A673 (cell line): Measurements from ENCODE around the gene PPP1R37. TPM values are rescaled to one million over a fixed set of nuclear protein-coding genes. Genes with fewer than 3 reads are reported as not detected.

Experiments
- BruUV-seq: library from RNA; stranded (reverse); fragments of 400-500 nt; replicated peaks from 2 replicates; lab custom pipeline; 2021; lab: Mats Ljungman, UMichigan
- CTCF ChIA-PET: fragments of 300-600 bp; sonication (Branson Sonifier 250); formaldehyde crosslinking; loops from one replicate; lab custom pipeline; 2022; ENCODE audit warnings: antibody characterized with exemption; lab: Charles Lee
- POLR2A ChIA-PET: fragments of 300-600 bp; sonication (Branson Sonifier 250); formaldehyde crosslinking; loops from one replicate; lab custom pipeline; 2022; ENCODE audit warnings: antibody characterized with exemption; ENCODE audit not compliant: low non-redundant PET; lab: Charles Lee
- DNase-seq: peaks from one replicate; pipeline ENCODE4 v3.0.0-alpha.2; 2015; ENCODE audit warnings: low spot score
- H3K27ac ChIP-seq: fragments of 200-600 bp; sonication (generic); 2 replicates; pipeline ENCODE4 v1.5.1; 2016; ENCODE audit warnings: mixed run types, low read depth, mild to moderate bottlenecking, mixed read lengths, antibody characterized with exemption, low read length; ENCODE audit not compliant: poor library complexity, severe bottlenecking
- H3K27me3 ChIP-seq: fragments of 200-600 bp; sonication (generic); replicated peaks from 2 replicates; pipeline ENCODE4 v1.6.1; 2017; ENCODE audit warnings: mixed run types, low read depth, mild to moderate bottlenecking, mixed read lengths, antibody characterized with exemption, low read length; ENCODE audit not compliant: insufficient read depth, poor library complexity
- H3K36me3 ChIP-seq: fragments of 200-600 bp; sonication (generic); 2 replicates; pipeline ENCODE4 v1.6.1; 2016; ENCODE audit warnings: mixed run types, mild to moderate bottlenecking, mixed read lengths, antibody characterized with exemption, low read length; ENCODE audit not compliant: insufficient read depth, poor library complexity, severe bottlenecking
- H3K4me1 ChIP-seq: fragments of 200-600 bp; sonication (generic); 2 replicates; pipeline ENCODE4 v1.6.1; 2017; ENCODE audit warnings: mixed run types, mild to moderate bottlenecking, mixed read lengths, antibody characterized with exemption, low read length; ENCODE audit not compliant: insufficient read depth, poor library complexity, severe bottlenecking
- H3K4me3 ChIP-seq: fragments of 200-600 bp; sonication (generic); 2 replicates; pipeline ENCODE4 v1.5.1; 2016; ENCODE audit warnings: low read depth, mixed run types, mild to moderate bottlenecking, mixed read lengths, low read length; ENCODE audit not compliant: poor library complexity, severe bottlenecking
- H3K9me3 ChIP-seq: fragments of 200-600 bp; sonication (generic); 2 replicates; pipeline ENCODE4 v1.6.1; 2016; ENCODE audit warnings: mixed run types, low read depth, mild to moderate bottlenecking, mixed read lengths, antibody characterized with exemption, low read length; ENCODE audit not compliant: poor library complexity, severe bottlenecking
- CTCF ChIP-seq: fragments of 300-800, 200-600 bp; sonication (generic); conservative IDR thresholded peaks from 2 replicates; pipeline ENCODE4 v1.5.1; 2017; ENCODE audit warnings: low read depth, mild to moderate bottlenecking, antibody characterized with exemption, low read length, moderate library complexity, mixed read lengths
- EZH2 ChIP-seq: fragments of 200-600 bp; sonication (generic); IDR thresholded peaks from 2 replicates; pipeline ENCODE4 v1.6.1; 2017; ENCODE audit warnings: borderline replicate concordance, low read depth, mild to moderate bottlenecking, mixed read lengths, antibody characterized with exemption, low read length; ENCODE audit not compliant: poor library complexity, severe bottlenecking
- intact Hi-C: fragments of 100-400 bp; cut with micrococcal nuclease; formaldehyde crosslinking; loops from one replicate; pipeline ENCODE4 v1.10.0; 2022; ENCODE audit not compliant: unreplicated experiment
- total RNA-seq: library from RNA; stranded (reverse); gene quantifications from 2 replicates; pipeline ENCODE4 v1.2.3, GENCODE V29; 2021

Gene PPP1R37
- total RNA-seq, 1 experiment from 2014 or later: 34.0 TPM

- Histone ChIP-seq H3K27ac (peak within 1 kb of the TSS; percentile 73), H3K4me3 (peak within 1 kb of the TSS; percentile 77), H3K27me3 (no peaks in the 10 kb centered on the region), H3K4me1 (peaks cover 7% of the 10 kb centered on the region), H3K36me3 (no peaks in the 10 kb centered on the region), H3K9me3 (no peaks in the 10 kb centered on the region)
- ChIA-PET POLR2A (no interaction called here), CTCF (interaction anchor here (0.7 to 1.3 kb wide), 2 partner anchors 71 to 301 kb away, joined by 3 read pairs; no protein-coding TSS in a partner anchor)
- intact Hi-C loops: loop anchor here (1.0 kb wide), 1 partner anchor 25 kb away; no protein-coding TSS in a partner anchor
- TSS peak; percentile 96 for BruUV-seq
- no peak for DNase-seq
- TF ChIP-seq EZH2: no peak
- no peak for TF ChIP-seq CTCF
These were observed 84.9 kb downstream of the PPP1R37 start, which contains the start of gene TRAPPC6A for GRCh38 chr19:45177817-45178261. Gene TRAPPC6A (minus strand): TSS chr19:45178237. CDS start chr19:45178218, 19 bp downstream.

GRCh38 chr19:45178262-45179071 lies 85.5 kb downstream of the PPP1R37 start, which contains the start of gene BLOC1S3:
Gene BLOC1S3 (plus strand): TSS chr19:45178784. CDS start chr19:45179297, 513 bp downstream.
- Histone ChIP-seq H3K36me3 (no peaks in the 10 kb centered on the region), H3K9me3 (no peaks in the 10 kb centered on the region), H3K27ac (peak within 1 kb of the TSS; percentile 73), H3K4me1 (peaks cover 7% of the 10 kb centered on the region), H3K27me3 (no peaks in the 10 kb centered on the region), H3K4me3 (peak within 1 kb of the TSS; percentile 77)
- POLR2A ChIA-PET: interaction anchor here (0.6 kb wide), 1 partner anchor 132 kb away, joined by 20 read pairs; no protein-coding TSS in a partner anchor
- intact Hi-C loops: loop anchor here (1.0 kb wide), 1 partner anchor 25 kb away; no protein-coding TSS in a partner anchor
- TF ChIP-seq EZH2 (no peak), CTCF (peak; percentile 51)
- no TSS peak for BruUV-seq
- peak; percentile 100 for DNase-seq
- CTCF ChIA-PET: interaction anchor here (0.6 to 1.3 kb wide), 5 partner anchors 71 to 454 kb away, joined by 3 to 4 read pairs (median 3); no protein-coding TSS in a partner anchor

- Histone ChIP-seq H3K27ac (peak overlapping the region; percentile 64), H3K9me3 (no peaks in the 10 kb centered on the region), H3K4me1 (peaks cover 7% of the 10 kb centered on the region), H3K4me3 (peak overlapping the region; percentile 77), H3K27me3 (no peaks in the 10 kb centered on the region), H3K36me3 (no peaks in the 10 kb centered on the region)
- no peak for TF ChIP-seq CTCF
- no peak for TF ChIP-seq EZH2
- intact Hi-C loops: no loop called here
- DNase-seq: peak; percentile 26
- ChIA-PET POLR2A (interaction anchor here (0.6 kb wide), 1 partner anchor 131 kb away, joined by 20 read pairs; no protein-coding TSS in a partner anchor), CTCF (interaction anchor here (0.6 to 1.3 kb wide), 4 partner anchors 70 to 455 kb away, joined by 3 to 4 read pairs (median 3); no protein-coding TSS in a partner anchor)
- BruUV-seq: no TSS peak
These were observed 86.3 kb downstream of the PPP1R37 start for GRCh38 chr19:45179072-45179891.
